ELF-1 (cell line): ENCODE data around the gene SOX13.

ENCODE experiments used
- DNase-seq: peaks from one replicate; pipeline ENCODE4 v3.0.0-alpha.2; 2016; ENCODE audit warnings: low read depth, low spot score

SOX13 gene

GRCh38 chr1:204062106-204062505 lies 10.8 kb upstream of the SOX13 start:
- DNase-seq = no peak

- DNase-seq = peak; percentile 74
Measured at GRCh38 chr1:204065174-204065985, 7.5 kb upstream of the SOX13 start.

GRCh38 chr1:204065986-204066300 lies 7.0 kb upstream of the SOX13 start:
- DNase-seq = no peak

- no peak for DNase-seq
Measured at GRCh38 chr1:204067935-204068334, 5.0 kb upstream of the SOX13 start.

GRCh38 chr1:204069887-204070286 lies 3.0 kb upstream of the SOX13 start:
- no peak for DNase-seq

- no peak for DNase-seq
Measured at GRCh38 chr1:204070895-204071294, 2.0 kb upstream of the SOX13 start.

- peak; percentile 34 for DNase-seq
Measured at GRCh38 chr1:204073837-204074273, 940 bp downstream of the SOX13 start.

GRCh38 chr1:204074274-204075138 lies 1.6 kb downstream of the SOX13 start:
- peak; percentile 80 for DNase-seq

GRCh38 chr1:204075139-204075521 lies 2.2 kb downstream of the SOX13 start:
- DNase-seq = peak; percentile 55

- DNase-seq = peak; percentile 50
Measured at GRCh38 chr1:204075890-204076846, 3.3 kb downstream of the SOX13 start.

GRCh38 chr1:204076891-204077290 lies 4.0 kb downstream of the SOX13 start:
- DNase-seq = peak; percentile 82

- peak; percentile 71 for DNase-seq
Measured at GRCh38 chr1:204077979-204078696, 5.2 kb downstream of the SOX13 start.

GRCh38 chr1:204079608-204079999 lies 6.7 kb downstream of the SOX13 start:
- peak; percentile 73 for DNase-seq

GRCh38 chr1:204080163-204080903 lies 7.4 kb downstream of the SOX13 start:
- peak; percentile 97 for DNase-seq

- no peak for DNase-seq
Measured at GRCh38 chr1:204081164-204081790, 8.4 kb downstream of the SOX13 start.

GRCh38 chr1:204081791-204082513 lies 9.0 kb downstream of the SOX13 start:
- DNase-seq = no peak

GRCh38 chr1:204083491-204083890 lies 10.6 kb downstream of the SOX13 start:
- no peak for DNase-seq

- peak; percentile 91 for DNase-seq
Measured at GRCh38 chr1:204084247-204084772, 11.4 kb downstream of the SOX13 start.

- DNase-seq = no peak
Measured at GRCh38 chr1:204085876-204086275, 13.0 kb downstream of the SOX13 start.
